GM12872 (cell line): Measurements from ENCODE around the gene CCR6.
A peak's percentile ranks its signal among the peaks of the same experiment; 100 is the strongest.

ENCODE experiments used
- CTCF ChIP-seq: IDR thresholded peaks from 3 replicates; pipeline ENCODE4 v1.5.1; 2011; ENCODE audit warnings: low read depth, mild to moderate bottlenecking, low read length, moderate library complexity; ENCODE audit not compliant: insufficient read depth

CCR6 gene

GRCh38 chr6:167140589-167141474 lies 17.9 kb downstream of the CCR6 start:
- peak; percentile 20; the same call in 1 of the 3 replicates for TF ChIP-seq CTCF

GRCh38 chr6:167141667-167142432 lies 19.0 kb downstream of the CCR6 start:
- TF ChIP-seq CTCF = peak; percentile 96

- TF ChIP-seq CTCF = no peak
Measured at GRCh38 chr6:167142433-167142761, 19.5 kb downstream of the CCR6 start.

- no peak for TF ChIP-seq CTCF
Measured at GRCh38 chr6:167143041-167143440, 20.1 kb downstream of the CCR6 start.

- TF ChIP-seq CTCF = no peak
Measured at GRCh38 chr6:167145461-167145860, 22.6 kb downstream of the CCR6 start.

GRCh38 chr6:167146135-167146534 lies 23.2 kb downstream of the CCR6 start:
- TF ChIP-seq CTCF = no peak

- TF ChIP-seq CTCF = no peak
Measured at GRCh38 chr6:167146977-167147376, 24.1 kb downstream of the CCR6 start.
